ENCODE measurements around the gene PAPSS1. TPM values are rescaled to one million over a fixed set of nuclear protein-coding genes. Genes with fewer than 3 reads are reported as not detected.
A peak's percentile ranks its signal among the peaks of the same experiment; 100 is the strongest.

PAPSS1 gene
- total and polyA plus RNA-seq, 2 of the 8 experiments (the other 6 are each of a cell fraction or from before 2014, with no cell fraction given) = 79.2 to 98.5 TPM

GRCh38 chr4:107755841-107756356 lies 35.9 kb upstream of the PAPSS1 start:
- H2AK5ac ChIP-seq (ENCODE audit: low read depth, low read length) = no peak overlapping the region
- H3K4ac ChIP-seq (replicated peaks; ENCODE audit: insufficient read length, low read depth, low read length) = no peak overlapping the region
- peaks cover 6 to 7% of the 10 kb centered on the region in 2 experiments; a peak in 2 of 4 replicates for H3K9me3 ChIP-seq (ENCODE audit: insufficient read depth in 2 of 2, low read depth in 1 of 2, low read length in 1 of 2)
- peak overlapping the region; percentile 69 for H2BK5ac ChIP-seq (ENCODE audit: low read depth, low read length)
- H3K36me3 ChIP-seq (ENCODE audit: control insufficient read depth in 2 of 4, insufficient read depth in 4 of 4, low read length in 3 of 4) = peaks cover 0 to 2% (median 0%) of the 10 kb centered on the region in 4 experiments; a peak in 1 of 8 replicates
- ChIA-PET CTCF (ENCODE audit: partially characterized antibody) (interaction anchor here (0.8 to 1.8 kb wide), 6 partner anchors 8 to 150 kb away, joined by 3 to 5 read pairs (median 4); no protein-coding TSS in a partner anchor), POLR2A (ENCODE audit: partially characterized antibody) (no interaction called here)
- H3K9ac ChIP-seq (replicated peaks in 1 of 4; ENCODE audit: extremely low read depth in 1 of 4, low read depth in 3 of 4, low read length in 3 of 4) = no peak overlapping the region
- H3K23ac ChIP-seq (ENCODE audit: insufficient read length) = no peak overlapping the region
- no peaks in the 10 kb centered on the region for H3K79me1 ChIP-seq (ENCODE audit: low read depth, low read length)
- no peak overlapping the region for H3K56ac ChIP-seq (replicated peaks; ENCODE audit: insufficient read length, low read depth, low read length)
- no peak overlapping the region for H3K4me2 ChIP-seq (ENCODE audit: insufficient read depth in 1 of 2, low read depth in 2 of 2, low read length in 2 of 2)
- 0 out of 2 replicates have a peak overlapping the region, but pooled peaks have one; percentile 46 for H2AFZ ChIP-seq (ENCODE audit: low read length)
- no peaks in the 10 kb centered on the region for H4K20me1 ChIP-seq (replicated peaks in 1 of 2; ENCODE audit: control insufficient read depth in 1 of 2, insufficient read depth in 2 of 2, low read length in 2 of 2)
- no peaks in the 10 kb centered on the region for H3K27me3 ChIP-seq (replicated peaks in 1 of 4; ENCODE audit: control insufficient read depth in 3 of 4, extremely low read depth in 1 of 4, insufficient read depth in 3 of 4, low read length in 3 of 4)
- H3K4me1 ChIP-seq (replicated peaks in 1 of 4; ENCODE audit: control insufficient read depth in 3 of 4, insufficient read depth in 4 of 4, low read length in 3 of 4) = no peaks in the 10 kb centered on the region; a peak in 1 of 7 replicates
- DNase-seq (ENCODE audit: low read depth in 1 of 2, low spot score in 2 of 2) (no peak), FAIRE-seq (no peak)
- peak overlapping the region; percentile 64 for H2BK120ac ChIP-seq (replicated peaks; ENCODE audit: low read depth, low read length)
- H2BK15ac ChIP-seq (ENCODE audit: low read length) = no peak overlapping the region
- no peak overlapping the region for H4K91ac ChIP-seq (replicated peaks; ENCODE audit: insufficient read length, low read length)
- H4K8ac ChIP-seq (ENCODE audit: extremely low read depth, insufficient read depth, low read length) = no peak overlapping the region
- no peak overlapping the region for H4K5ac ChIP-seq (ENCODE audit: insufficient read length, low read depth, low read length)
- no peak overlapping the region for H3K27ac ChIP-seq (ENCODE audit: low read depth, low read length)
- 0 out of 2 replicates have a peak overlapping the region, but pooled peaks have one; percentile 63 for H2BK12ac ChIP-seq (ENCODE audit: low read depth, low read length)
- no peaks in the 10 kb centered on the region for H3K79me2 ChIP-seq (ENCODE audit: control insufficient read depth in 1 of 2, insufficient read depth in 2 of 2, low read length in 2 of 2)
- H3K4me3 ChIP-seq (ENCODE audit: extremely low read depth in 1 of 4, insufficient read depth in 2 of 4, low read depth in 3 of 4, low read length in 4 of 4) = no peak overlapping the region
- H3K18ac ChIP-seq (ENCODE audit: extremely low read depth, low read length) = no peak overlapping the region; the same call in 1 of the 2 replicates
- H2BK20ac ChIP-seq (ENCODE audit: low read length) = no peak overlapping the region
- 81% methylated on average over 4 of the region's 4 CpGs; no CpG with 5 or more reads in 1 of the 2 experiments for WGBS, 2 experiments (ENCODE audit: extremely low coverage in 1 of 2, insufficient coverage in 1 of 2, insufficient read length in 1 of 2, insufficient replicate concordance in 2 of 2, low coverage in 1 of 2, low lambda C conversion rate in 2 of 2, missing lambda C conversion rate in 1 of 2)
- H3K23me2 ChIP-seq (ENCODE audit: low read depth, low read length) = no peaks in the 10 kb centered on the region
- no peak overlapping the region for H3K14ac ChIP-seq (ENCODE audit: insufficient read length)
- TF ChIP-seq EP300 (IDR thresholded peaks at IDR 0.05; ENCODE audit: borderline replicate concordance in 1 of 2, low read depth in 2 of 2, low read length in 2 of 2) = no peak
- no peak for TF ChIP-seq POLR2A (IDR thresholded peaks at IDR 0.05; ENCODE audit: control extremely low read depth in 1 of 2, low read depth in 2 of 2, low read length in 2 of 2)
- no peak for TF ChIP-seq JUND (IDR thresholded peaks at IDR 0.05; ENCODE audit: low read length)
- TF ChIP-seq SP4 (IDR thresholded peaks at IDR 0.05; ENCODE audit: low read length) = no peak
- no peak for TF ChIP-seq MAFK (IDR thresholded peaks at IDR 0.05; ENCODE audit: low read depth, low read length)
- no peak for TF ChIP-seq HDAC6 (IDR thresholded peaks at IDR 0.05; ENCODE audit: low read depth, low read length)
- no peak for TF ChIP-seq ZNF274 (IDR thresholded peaks at IDR 0.05; ENCODE audit: borderline replicate concordance, extremely low read depth, low read length)
- no peak for TF ChIP-seq EGR1 (IDR thresholded peaks at IDR 0.05; ENCODE audit: borderline replicate concordance, low read depth, low read length)
- no peak for TF ChIP-seq POLR2AphosphoS5 (IDR thresholded peaks at IDR 0.05; ENCODE audit: low read depth, low read length)
- no peak for TF ChIP-seq GTF2F1 (IDR thresholded peaks at IDR 0.05; ENCODE audit: borderline replicate concordance, low read depth, low read length)
- TF ChIP-seq SIX5 (IDR thresholded peaks at IDR 0.05; ENCODE audit: low read depth, low read length) = no peak
- no peak for TF ChIP-seq CHD1 (IDR thresholded peaks at IDR 0.05; ENCODE audit: low read depth, low read length)
- no peak for TF ChIP-seq CHD2 (IDR thresholded peaks at IDR 0.05; ENCODE audit: low read length)
- TF ChIP-seq HDAC2 (IDR thresholded peaks at IDR 0.05; ENCODE audit: borderline replicate concordance in 1 of 2, low read depth in 2 of 2, low read length in 2 of 2) = no peak
- TF ChIP-seq CBX8 (IDR thresholded peaks at IDR 0.05; ENCODE audit: borderline replicate concordance, low read depth, low read length) = no peak

Measured in H1 (cell line).